Mononuclear cell (primary cell): ENCODE measurements around the gene ZFPM1. TPM values are rescaled to one million over a fixed set of nuclear protein-coding genes. Genes with fewer than 3 reads are reported as not detected.
"Not testable (repeated sequence)": the region's sequence is repeated elsewhere in the genome, so short reads cannot be mapped to it uniquely, and the experiment has no call there.

Experiments used
- H3K27me3 ChIP-seq: 2 replicates; pipeline ENCODE4 v1.6.0; 2011; ENCODE audit warnings: low read length, control low read depth; ENCODE audit not compliant: insufficient read depth
- H3K4me1 ChIP-seq: 2 replicates; pipeline ENCODE4 v1.5.1; 2011; ENCODE audit warnings: mild to moderate bottlenecking, low read length, control low read depth; ENCODE audit not compliant: insufficient read depth
- H3K4me3 ChIP-seq: 2 replicates; pipeline ENCODE4 v1.5.1; 2011; ENCODE audit warnings: mild to moderate bottlenecking, low read length, moderate library complexity
- H3K9me3 ChIP-seq: 2 replicates; pipeline ENCODE4 v1.5.1; 2011; ENCODE audit warnings: low read depth, mild to moderate bottlenecking, control low read depth, low read length
- total RNA-seq: library from RNA; depleted of rRNA; stranded (reverse); fragments of >200 nt; gene quantifications from one replicate; pipeline ENCODE4 v1.2.3, GENCODE V29; 2012

Gene ZFPM1
- 5.8 TPM for total RNA-seq

DNA sequence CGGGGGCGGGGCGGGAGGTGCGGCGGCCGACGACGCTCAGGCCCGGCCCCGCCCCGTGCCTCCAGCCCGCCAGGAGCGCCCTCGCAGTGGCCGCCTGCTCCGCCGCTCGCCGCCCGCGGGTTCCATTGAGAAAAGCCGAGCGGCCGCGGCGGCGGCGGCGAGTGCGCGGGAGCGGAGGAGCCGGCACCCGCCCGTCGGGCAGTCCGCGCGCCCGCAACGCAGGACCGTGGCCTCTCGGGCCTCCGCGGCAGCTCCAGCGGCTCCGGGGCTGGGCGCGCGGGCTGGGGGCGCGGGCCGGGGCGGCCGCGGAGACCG is at the start of gene ZFPM1:
ZFPM1 (plus strand) TSS at position 64 of the 315 bp plus-strand sequence. CDS start 359 bp downstream, outside the sequence.
- H3K9me3 ChIP-seq: no peaks in the 10 kb centered on the region
- peaks cover 47% of the 10 kb centered on the region for H3K4me1 ChIP-seq
- peak within 1 kb of the TSS; percentile 43 for H3K4me3 ChIP-seq
- H3K27me3 ChIP-seq: peaks cover 24% of the 10 kb centered on the region

DNA sequence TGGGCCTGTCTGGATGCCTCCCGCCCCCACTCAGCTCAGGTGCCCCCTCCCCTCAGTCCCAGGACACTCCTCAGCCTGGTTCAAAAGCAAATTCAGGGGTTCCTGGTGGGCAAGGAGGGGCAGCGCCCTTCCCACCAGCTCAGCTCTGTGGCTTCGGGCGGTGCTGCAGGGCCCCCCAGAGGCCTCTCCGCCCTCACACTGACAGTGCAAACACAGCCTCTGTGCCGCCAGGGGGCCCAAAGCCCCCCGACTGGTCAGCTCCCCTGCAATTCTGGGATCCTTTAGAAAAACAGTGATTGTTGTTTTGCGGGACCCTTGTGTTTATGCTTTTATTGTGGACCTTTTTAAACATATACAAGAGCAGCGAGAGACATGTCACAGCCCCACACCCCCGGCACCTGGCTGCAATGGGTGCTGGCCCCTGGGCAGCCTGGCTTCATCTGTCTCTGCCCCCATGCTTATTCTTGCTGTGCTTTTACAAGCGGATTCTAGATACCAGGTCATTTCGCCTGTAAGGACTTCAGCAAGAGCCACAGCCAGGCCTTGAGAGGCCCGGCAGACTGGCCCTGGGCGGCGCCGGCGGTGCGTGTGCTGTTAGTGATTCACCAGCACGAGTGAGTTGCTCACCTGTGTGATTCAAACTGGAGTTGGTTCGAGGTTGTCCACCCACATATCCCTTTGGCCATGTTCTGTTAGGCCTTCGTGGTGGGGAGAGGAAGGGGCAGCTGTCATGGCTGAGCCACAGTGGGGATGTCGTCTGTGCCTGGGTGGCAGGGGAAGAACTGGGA is 49.1 kb upstream of the ZFPM1 start:
- no peaks in the 10 kb centered on the region for H3K27me3 ChIP-seq
- H3K4me3 ChIP-seq: no peak overlapping the region
- H3K4me1 ChIP-seq: peaks cover 13% of the 10 kb centered on the region
- H3K9me3 ChIP-seq: no peaks in the 10 kb centered on the region

DNA sequence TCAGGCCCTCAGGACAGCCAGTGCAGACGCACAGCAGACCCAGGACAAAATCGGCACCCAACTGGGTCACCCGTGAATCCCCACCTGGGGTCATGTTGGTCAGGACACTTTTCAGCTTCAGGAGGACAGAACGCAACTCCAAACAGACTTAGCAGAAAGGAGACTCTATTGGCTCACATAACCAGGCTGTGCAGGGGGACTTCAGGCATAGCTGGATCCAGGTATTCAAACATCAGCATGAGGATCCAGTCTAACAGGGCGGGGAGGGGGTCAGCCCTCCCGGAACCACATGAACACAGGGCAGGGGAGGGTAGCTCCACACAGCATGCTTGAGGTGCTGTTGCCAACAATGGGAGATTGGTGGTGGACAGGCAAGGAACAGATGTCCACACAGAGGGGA is 48.3 kb upstream of the ZFPM1 start:
- no peak overlapping the region for H3K4me3 ChIP-seq
- peaks cover 13% of the 10 kb centered on the region for H3K4me1 ChIP-seq
- H3K9me3 ChIP-seq: no peaks in the 10 kb centered on the region
- H3K27me3 ChIP-seq: no peaks in the 10 kb centered on the region

DNA sequence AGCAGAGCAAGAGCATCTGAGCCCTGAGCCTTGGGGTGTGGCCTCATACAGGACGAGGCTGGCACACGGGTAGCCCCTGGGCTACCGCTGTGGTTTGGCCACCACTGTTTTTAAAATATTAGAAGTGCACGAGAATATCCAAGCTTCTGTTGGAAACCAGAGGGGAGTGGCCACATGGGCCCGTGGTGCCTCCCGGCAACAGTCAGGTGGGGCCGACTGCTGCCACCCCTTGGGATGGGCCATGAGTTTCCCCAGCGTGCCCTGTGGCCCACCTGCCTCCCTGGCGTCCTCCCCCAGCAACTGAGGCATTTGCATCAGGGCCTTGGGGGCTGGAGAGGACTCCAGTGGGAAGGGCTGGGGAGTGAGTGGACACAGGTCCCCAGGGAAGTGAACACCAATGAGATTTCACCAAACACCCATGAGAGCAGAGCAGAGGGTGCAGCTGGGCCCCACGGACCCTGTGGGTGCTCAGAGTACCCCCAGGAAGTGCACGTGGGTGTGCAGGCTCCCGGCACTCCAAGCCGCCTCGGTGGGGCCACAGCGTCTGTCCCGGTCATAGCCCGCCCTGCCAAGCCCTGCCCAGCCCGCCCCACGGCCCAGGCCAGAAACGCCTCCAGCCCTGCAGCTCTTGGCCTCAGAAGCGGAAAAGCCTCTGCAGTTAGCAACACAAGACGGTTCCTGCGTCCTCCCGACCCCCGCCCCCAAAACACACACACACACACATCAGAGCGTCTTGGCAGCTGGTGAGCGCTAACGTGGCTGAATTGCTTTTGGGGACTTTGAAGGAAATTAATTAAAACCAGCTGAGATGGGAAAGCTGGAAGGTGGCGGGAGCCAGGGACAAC is 47.6 kb upstream of the ZFPM1 start:
- Histone ChIP-seq H3K9me3 (no peaks in the 10 kb centered on the region), H3K4me1 (peaks cover 13% of the 10 kb centered on the region), H3K27me3 (no peaks in the 10 kb centered on the region), H3K4me3 (no peak overlapping the region)

DNA sequence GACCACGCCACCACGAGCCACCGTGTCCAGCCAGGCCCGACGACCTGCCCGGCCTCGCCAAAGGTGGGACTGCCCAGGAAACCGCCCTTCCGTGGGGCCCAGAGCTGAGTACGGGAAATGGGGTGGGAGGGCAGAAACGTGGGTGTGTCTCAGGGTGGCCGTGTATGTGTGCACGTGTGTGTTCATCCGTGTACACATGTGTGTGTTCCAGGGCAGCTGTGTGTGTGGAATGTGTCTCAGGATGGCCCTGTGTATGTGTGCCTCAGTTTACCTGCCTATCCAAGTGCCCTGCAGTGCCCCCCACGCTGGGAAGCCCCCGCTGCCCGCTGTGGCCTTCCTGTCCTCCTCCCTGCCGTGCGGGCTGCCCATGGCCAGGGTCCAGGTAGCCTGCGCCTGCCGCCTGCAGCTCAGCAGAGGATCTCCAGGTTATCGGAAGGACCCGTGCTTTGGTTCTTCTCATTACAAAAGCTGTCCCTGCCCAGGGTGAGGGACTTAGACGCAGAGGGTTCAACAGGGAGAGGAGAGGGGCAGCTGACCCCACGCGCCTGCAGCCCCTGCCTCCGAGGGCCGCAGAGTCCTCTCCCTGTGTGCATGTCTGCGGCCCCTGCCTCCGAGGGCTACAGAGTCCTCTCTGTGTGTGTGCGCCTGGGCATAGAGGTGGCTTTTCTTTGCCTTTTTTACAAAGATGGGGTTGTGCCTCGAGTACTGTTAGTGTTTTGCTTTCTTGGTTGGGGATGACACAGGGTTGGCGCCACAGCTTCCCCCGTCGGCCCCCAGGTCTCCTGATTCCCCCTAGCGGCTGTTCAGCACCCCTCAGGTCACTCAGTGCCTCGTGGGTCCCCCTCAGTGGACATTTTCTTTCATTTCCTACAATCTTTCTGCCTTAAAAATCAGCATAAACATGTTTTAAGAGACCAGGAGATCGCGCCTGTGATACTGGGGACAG is 46.7 kb upstream of the ZFPM1 start:
- Histone ChIP-seq H3K9me3 (no peaks in the 10 kb centered on the region), H3K4me1 (peaks cover 13% of the 10 kb centered on the region), H3K27me3 (no peaks in the 10 kb centered on the region), H3K4me3 (no peak overlapping the region)

DNA sequence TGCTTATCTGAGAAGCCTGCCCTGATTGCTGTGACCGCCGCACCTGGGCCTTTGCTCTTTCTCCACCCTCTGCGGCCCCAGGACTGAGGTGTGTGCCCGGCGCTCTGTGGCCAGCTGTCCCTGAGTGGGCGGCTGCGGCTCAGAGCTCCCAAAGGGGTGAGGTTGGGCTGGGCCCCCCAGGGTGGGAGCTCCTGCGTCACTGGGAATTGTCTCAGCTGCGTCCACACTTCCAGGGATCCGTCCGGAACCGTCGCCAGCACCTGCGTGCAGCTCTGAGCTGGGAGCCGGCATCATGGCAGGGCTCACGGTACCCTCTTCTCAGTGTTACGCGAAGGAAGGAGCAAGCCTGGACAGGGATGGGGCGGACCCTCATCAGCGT is 46.0 kb upstream of the ZFPM1 start:
- no peaks in the 10 kb centered on the region for H3K27me3 ChIP-seq
- no peak overlapping the region for H3K4me3 ChIP-seq
- peaks cover 13% of the 10 kb centered on the region for H3K4me1 ChIP-seq
- H3K9me3 ChIP-seq: no peaks in the 10 kb centered on the region

DNA sequence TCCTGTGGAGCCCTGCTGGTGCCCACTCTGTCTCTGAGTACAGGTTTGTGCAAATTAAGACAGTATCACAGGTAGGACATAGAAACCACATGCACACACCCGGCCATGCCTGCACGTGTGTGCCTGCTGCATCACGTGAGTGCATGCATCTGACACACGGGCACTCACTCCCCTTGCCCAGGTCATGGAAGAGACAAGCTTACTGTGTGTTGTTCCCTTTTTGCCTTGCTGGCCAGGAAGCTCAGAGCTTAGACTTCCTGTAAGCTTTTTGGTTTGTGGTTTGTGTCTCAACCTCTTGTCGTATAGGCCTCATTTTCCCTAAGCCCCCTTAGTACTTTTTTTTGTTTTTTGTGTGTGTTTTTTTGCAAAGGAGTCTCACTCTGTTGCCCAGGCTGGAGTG is 45.3 kb upstream of the ZFPM1 start:
- no peak overlapping the region for H3K4me3 ChIP-seq
- peaks cover 13% of the 10 kb centered on the region for H3K4me1 ChIP-seq
- H3K27me3 ChIP-seq: no peaks in the 10 kb centered on the region
- H3K9me3 ChIP-seq: no peaks in the 10 kb centered on the region

DNA sequence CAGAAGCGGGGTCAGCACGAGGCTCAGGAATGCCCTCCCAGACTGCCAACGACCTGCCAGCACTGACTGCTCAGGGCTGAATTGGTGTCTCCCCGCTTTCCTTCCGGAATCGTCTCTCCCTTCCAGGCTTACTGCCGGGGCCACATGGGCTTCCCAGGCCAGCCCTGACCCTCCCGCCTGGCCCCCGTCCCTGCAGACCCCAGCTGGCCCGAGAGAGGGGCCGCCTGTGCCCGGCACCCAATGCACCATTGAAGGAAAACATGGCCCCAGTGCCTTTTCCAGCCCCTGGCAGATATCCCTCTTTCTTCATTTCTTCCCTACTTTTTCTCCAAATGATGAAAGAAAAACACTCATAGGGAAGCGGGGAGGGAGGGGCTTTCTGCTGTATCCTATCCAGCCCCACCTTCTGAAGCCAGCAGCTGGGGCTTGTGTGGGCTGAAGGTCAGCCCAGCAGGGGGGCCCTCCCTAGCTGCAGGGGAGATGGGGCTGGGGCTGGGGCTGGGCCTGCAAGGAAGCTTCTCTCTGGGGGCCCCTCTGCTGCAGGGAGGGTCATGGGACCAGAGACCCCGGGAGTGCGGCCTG is 44.4 kb upstream of the ZFPM1 start:
- H3K27me3 ChIP-seq: no peaks in the 10 kb centered on the region
- no peaks in the 10 kb centered on the region for H3K9me3 ChIP-seq
- H3K4me1 ChIP-seq: peaks cover 13% of the 10 kb centered on the region
- no peak overlapping the region for H3K4me3 ChIP-seq

DNA sequence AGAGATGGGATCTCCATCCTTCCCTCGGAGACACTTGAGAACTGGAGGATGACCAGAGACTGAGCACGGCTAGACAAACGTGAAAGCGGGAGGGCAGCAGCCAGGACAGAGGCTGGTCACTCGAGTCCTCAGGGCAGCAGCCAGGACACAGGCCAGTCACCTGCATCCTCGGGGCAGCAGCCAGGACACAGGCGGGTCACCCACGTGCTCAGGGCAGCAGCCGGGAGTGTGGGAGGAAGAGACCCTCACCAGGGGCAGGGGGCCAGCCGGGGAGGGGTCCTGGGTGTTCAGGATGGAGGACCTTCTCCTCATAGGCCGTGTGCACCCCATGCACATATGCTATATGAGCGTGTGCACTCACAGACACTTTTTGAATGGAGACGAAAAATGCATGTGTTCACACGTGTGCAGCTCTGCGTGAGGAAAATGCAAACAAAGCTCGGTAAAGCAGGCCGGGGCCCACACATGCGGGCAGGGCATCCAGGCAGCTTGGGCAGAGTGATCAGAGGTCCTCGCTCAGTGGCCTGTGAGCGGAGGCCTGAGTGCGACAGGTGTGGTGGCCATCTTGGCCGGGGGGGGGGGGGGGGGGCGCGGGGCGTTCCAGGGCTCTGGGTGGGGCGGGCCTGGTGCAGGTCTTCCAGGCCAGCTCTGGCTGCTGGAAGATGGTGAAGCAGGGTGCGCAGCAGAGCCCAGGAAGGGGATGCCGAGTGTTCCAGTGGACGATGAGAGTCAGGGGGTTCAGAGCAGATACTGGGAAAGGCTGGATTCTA is 43.6 kb upstream of the ZFPM1 start:
- no peaks in the 10 kb centered on the region for H3K27me3 ChIP-seq

DNA sequence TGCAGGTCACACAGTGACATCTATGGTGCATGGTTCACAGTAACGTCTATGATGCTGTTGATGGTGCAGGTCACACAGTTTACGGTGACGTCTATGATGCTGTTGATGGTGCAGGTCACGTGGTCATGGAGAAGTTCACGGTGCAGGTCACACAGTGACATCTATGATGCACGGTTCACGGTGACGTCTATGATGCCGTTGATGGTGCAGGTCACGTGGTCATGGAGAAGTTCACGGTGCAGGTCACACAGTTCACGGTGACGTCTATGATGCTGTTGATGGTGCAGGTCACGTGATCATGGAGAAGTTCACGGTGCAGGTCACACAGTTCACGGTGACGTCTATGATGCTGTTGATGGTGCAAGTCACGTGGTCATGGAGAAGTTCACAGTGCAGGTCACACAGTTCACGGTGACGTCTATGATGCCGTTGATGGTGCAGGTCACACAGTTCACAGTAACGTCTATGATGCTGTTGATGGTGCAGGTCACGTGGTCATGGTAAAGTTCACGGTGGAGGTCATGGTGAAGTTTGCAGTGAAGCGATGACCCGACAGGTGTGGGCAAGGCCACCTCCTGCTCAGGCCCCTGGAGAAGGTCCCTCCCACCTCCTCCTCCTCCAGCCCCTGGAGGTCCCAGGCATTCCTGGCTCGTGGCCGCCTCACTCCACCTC is 42.6 kb upstream of the ZFPM1 start:
- H3K9me3 ChIP-seq, H3K27me3 ChIP-seq, H3K4me3 ChIP-seq: not testable (repeated sequence)
- H3K4me1 ChIP-seq: peaks cover 13% of the 10 kb centered on the region

More for the DNA sequence above, 43.6 kb upstream of the ZFPM1 start:
- H3K9me3 ChIP-seq: no peaks in the 10 kb centered on the region
- peaks cover 13% of the 10 kb centered on the region for H3K4me1 ChIP-seq
- no peak overlapping the region for H3K4me3 ChIP-seq

DNA sequence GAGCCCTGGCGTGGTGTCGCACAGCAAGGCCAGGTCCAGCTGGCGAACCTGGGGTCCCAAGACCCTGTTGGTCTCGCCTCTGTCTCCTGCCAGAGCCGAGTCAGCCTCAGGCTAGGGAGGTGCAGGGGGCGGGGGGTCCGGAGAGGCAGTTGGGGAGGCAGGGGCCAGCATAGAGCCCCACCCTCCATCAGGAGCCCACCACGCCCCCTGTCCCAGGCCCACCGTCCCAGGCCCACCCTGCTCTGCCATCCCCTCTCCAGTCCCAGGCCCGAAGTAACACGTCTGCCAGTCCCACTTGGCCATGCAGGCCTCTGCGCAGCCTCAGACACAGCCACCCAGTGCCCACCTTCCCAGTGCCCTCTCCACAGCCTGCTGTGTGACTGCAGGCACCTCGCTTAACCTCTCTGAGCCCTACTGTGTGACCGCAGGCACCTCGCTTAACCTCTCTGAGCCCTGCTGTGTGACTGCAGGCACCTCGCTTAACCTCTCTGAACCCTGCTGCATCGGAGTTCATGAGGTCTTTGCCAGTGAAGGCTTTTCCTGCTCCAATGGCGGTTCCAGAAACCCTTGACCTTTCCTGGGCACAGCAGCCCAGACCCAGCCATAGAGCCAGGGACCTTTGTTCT is 41.0 kb upstream of the ZFPM1 start:
- Histone ChIP-seq H3K9me3 (no peaks in the 10 kb centered on the region), H3K4me3 (no peak overlapping the region), H3K27me3 (no peaks in the 10 kb centered on the region), H3K4me1 (peaks cover 13% of the 10 kb centered on the region)

DNA sequence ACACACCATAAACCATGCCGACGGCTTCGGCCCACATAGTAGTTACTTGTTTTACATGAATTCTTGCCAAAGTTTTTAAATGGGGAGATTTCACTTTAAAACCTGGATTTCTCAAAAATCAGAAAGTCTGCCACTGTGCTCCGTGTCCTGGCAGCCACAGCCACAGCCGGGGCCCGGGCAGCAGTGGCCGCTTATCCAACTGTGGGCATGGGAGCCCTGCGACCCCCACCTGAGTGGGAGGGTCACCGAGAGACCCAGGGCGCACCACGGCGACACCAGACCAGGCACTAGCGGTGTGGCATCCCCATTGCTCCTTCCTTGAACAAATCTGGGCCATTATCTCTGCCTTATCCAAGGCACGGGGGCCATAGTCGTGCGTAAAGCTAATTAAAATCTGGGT is 40.3 kb upstream of the ZFPM1 start:
- Histone ChIP-seq H3K4me3 (no peak overlapping the region), H3K27me3 (no peaks in the 10 kb centered on the region), H3K4me1 (peaks cover 10% of the 10 kb centered on the region), H3K9me3 (no peaks in the 10 kb centered on the region)

DNA sequence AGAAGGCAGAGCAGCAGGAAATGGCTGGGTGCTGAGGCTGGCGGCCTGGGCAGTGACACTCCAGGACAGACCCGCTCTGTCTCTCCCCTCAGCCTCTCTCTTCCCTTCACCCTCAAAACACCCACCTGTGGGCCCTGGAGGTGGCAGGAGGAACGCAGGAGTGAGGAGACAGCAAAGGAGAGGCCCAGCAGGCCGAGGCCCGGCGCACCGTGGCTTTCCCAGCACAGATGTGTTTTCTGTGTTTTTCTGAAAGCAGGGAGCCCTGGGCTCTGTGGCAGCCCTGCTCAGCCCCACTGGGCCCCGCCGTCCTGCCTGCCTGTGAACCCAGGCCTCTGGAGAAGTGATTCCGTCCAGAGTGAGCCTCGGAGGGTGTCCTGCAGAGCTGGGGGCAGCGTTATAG is 39.8 kb upstream of the ZFPM1 start:
- Histone ChIP-seq H3K4me3 (no peak overlapping the region), H3K4me1 (peaks cover 5% of the 10 kb centered on the region), H3K9me3 (no peaks in the 10 kb centered on the region), H3K27me3 (no peaks in the 10 kb centered on the region)
